Glutamatergic neuron (in vitro differentiated cells): ENCODE measurements around the gene TXNDC11. TPM values are rescaled to one million over a fixed set of nuclear protein-coding genes. Genes with fewer than 3 reads are reported as not detected.

Experiments
- DNase-seq: peaks from one replicate; pipeline ENCODE4 v3.0.0; 2022
- H3K27ac Mint-ChIP-seq: one replicate; pipeline ENCODE4 v1.8.0; 2020; ENCODE audit warnings: mild to moderate bottlenecking, mixed read lengths, inconsistent platforms; ENCODE audit not compliant: unreplicated experiment
- H3K27me3 Mint-ChIP-seq: one replicate; pipeline ENCODE4 v1.8.0; 2020; ENCODE audit warnings: mild to moderate bottlenecking, moderate library complexity, mixed read lengths, inconsistent platforms; ENCODE audit not compliant: unreplicated experiment
- H3K36me3 Mint-ChIP-seq: one replicate; pipeline ENCODE4 v1.8.0; 2020; ENCODE audit warnings: mild to moderate bottlenecking, mixed read lengths, inconsistent platforms; ENCODE audit not compliant: unreplicated experiment
- H3K4me1 Mint-ChIP-seq: one replicate; pipeline ENCODE4 v1.8.0; 2020; ENCODE audit warnings: mild to moderate bottlenecking, low read depth, mixed read lengths, inconsistent platforms; ENCODE audit not compliant: unreplicated experiment
- H3K4me3 Mint-ChIP-seq: one replicate; pipeline ENCODE4 v1.8.0; 2020; ENCODE audit warnings: mild to moderate bottlenecking, mixed read lengths, inconsistent platforms; ENCODE audit not compliant: unreplicated experiment
- H3K9me3 Mint-ChIP-seq: one replicate; pipeline ENCODE4 v1.8.0; 2020; ENCODE audit warnings: mild to moderate bottlenecking, moderate library complexity, mixed read lengths, inconsistent platforms; ENCODE audit not compliant: unreplicated experiment
- total RNA-seq: library from RNA; stranded (reverse); fragmentation: NEBNext Ultra II Directional; extraction: Animal tissue kit (Norgen Biotek cat#: 25700); gene quantifications from one replicate; pipeline ENCODE4 v1.2.1, GENCODE V29; 2021; ENCODE audit not compliant: unreplicated experiment
- TF ChIP-seq, protein P1 (sequence below): fragments of 200-600 bp; sonication (generic); IDR thresholded peaks from one replicate; pipeline ENCODE4 v1.5.0; 2021; ENCODE audit not compliant: partially characterized antibody, unreplicated experiment

TXNDC11 gene
- total RNA-seq, 1 donor from 2014 or later, result 18.4 TPM

- Mint-ChIP-seq H3K9me3 (no peaks in the 10 kb centered on the region), H3K27me3 (no peaks in the 10 kb centered on the region), H3K4me3 (no peak overlapping the region), H3K4me1 (no peaks in the 10 kb centered on the region), H3K27ac (no peak overlapping the region), H3K36me3 (no peaks in the 10 kb centered on the region)
- TF ChIP-seq, protein P1, sequence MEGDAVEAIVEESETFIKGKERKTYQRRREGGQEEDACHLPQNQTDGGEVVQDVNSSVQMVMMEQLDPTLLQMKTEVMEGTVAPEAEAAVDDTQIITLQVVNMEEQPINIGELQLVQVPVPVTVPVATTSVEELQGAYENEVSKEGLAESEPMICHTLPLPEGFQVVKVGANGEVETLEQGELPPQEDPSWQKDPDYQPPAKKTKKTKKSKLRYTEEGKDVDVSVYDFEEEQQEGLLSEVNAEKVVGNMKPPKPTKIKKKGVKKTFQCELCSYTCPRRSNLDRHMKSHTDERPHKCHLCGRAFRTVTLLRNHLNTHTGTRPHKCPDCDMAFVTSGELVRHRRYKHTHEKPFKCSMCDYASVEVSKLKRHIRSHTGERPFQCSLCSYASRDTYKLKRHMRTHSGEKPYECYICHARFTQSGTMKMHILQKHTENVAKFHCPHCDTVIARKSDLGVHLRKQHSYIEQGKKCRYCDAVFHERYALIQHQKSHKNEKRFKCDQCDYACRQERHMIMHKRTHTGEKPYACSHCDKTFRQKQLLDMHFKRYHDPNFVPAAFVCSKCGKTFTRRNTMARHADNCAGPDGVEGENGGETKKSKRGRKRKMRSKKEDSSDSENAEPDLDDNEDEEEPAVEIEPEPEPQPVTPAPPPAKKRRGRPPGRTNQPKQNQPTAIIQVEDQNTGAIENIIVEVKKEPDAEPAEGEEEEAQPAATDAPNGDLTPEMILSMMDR, result no peak
- no peak for DNase-seq
Observed at GRCh38 chr16:11726008-11726407, 16.6 kb downstream of the TXNDC11 start.

DNA sequence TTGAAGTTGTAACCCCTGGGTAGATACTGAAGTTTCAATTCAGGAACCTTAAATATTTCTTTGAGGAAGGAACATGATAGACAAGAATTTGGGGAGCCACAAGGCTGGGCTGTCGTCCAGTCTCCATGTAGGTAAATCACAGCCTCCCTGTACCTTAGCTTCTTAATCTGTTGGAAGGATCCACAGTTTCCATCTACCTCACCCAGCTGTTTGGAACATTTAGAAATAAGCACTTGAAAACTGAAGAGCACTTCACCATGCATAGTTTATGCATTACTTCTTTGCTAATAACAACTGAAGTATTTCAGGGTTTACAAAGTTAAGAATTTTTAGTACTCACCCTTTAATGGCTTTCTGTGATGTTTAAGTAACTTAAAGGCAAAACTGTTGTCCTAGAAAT, 17.2 kb downstream of the TXNDC11 start:
- Mint-ChIP-seq H3K36me3 (no peaks in the 10 kb centered on the region), H3K4me1 (no peaks in the 10 kb centered on the region), H3K27me3 (no peaks in the 10 kb centered on the region), H3K4me3 (no peak overlapping the region), H3K27ac (no peak overlapping the region), H3K9me3 (no peaks in the 10 kb centered on the region)
- DNase-seq, result no peak
- TF ChIP-seq, protein P1, result no peak

- no peak for DNase-seq
- Mint-ChIP-seq H3K9me3 (no peaks in the 10 kb centered on the region), H3K27ac (no peak overlapping the region), H3K4me3 (no peak overlapping the region), H3K4me1 (no peaks in the 10 kb centered on the region), H3K27me3 (peaks cover 2% of the 10 kb centered on the region), H3K36me3 (no peaks in the 10 kb centered on the region)
- TF ChIP-seq, protein P1, result no peak
Observed at GRCh38 chr16:11722468-11722808, 20.2 kb downstream of the TXNDC11 start.

DNA sequence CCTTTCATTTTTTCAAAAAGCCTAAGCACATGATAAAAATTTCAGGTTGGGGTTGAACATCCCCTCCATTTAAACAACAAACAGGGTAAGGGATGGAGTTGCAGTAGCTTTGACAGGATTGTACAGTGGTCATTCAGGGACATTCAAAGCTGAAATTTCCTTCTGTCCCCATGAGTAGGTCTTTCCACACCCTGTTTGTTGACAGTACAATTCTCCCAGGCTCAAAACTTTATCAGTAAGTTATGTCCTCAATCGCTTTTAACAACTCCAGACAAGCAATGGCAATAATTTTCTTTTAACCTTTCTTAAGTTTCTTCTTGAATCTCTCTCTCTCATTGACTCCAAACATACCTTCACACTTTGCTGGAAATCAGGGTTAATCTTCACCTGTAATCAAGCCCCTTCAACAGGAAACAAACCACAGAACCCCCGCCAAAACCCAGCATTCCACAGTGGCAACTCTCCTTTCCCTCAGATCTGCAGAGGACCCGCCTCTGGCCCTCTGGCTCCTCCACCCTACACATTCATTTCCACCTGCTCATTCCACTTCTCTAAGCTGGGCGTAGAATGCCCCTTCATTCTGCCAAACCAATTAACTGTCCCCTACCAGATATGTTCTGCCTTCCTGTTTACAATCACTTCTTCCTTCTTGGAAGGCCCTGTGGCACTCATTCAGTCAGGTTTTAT, 20.7 kb downstream of the TXNDC11 start:
- Mint-ChIP-seq H3K27me3 (peaks cover 2% of the 10 kb centered on the region), H3K36me3 (no peaks in the 10 kb centered on the region), H3K4me1 (no peaks in the 10 kb centered on the region), H3K27ac (no peak overlapping the region), H3K9me3 (no peaks in the 10 kb centered on the region), H3K4me3 (no peak overlapping the region)
- DNase-seq, result no peak
- TF ChIP-seq, protein P1, result no peak

GRCh38 chr16:11719762-11720161, 22.9 kb downstream of the TXNDC11 start:
- Mint-ChIP-seq H3K9me3 (no peaks in the 10 kb centered on the region), H3K4me1 (no peaks in the 10 kb centered on the region), H3K4me3 (no peak overlapping the region), H3K27me3 (peaks cover 4% of the 10 kb centered on the region), H3K27ac (no peak overlapping the region), H3K36me3 (no peaks in the 10 kb centered on the region)
- TF ChIP-seq, protein P1, result no peak
- no peak for DNase-seq
